ENCODE data around the gene MPP1.

DNA sequence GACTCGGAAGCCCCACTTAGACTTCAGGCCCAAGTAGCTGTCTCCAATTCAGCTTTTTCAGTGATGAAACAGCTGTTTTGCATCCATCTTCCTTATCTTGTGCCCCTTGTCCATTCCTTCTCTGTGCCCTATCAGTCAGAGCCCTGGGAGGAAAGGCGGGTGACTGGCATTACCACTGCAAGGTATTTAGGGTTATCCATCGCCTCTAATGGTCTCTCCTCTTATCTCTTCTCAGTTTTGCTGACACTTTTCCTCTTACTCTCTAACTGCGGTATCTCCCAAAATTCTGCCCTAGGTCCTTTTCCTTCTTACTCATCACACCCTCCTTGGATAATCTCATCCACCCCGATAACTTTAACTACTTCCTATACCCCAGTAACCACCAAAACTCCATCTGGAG, 68.1 kb downstream of the MPP1 start:
- TF ChIP-seq, protein P1, sequence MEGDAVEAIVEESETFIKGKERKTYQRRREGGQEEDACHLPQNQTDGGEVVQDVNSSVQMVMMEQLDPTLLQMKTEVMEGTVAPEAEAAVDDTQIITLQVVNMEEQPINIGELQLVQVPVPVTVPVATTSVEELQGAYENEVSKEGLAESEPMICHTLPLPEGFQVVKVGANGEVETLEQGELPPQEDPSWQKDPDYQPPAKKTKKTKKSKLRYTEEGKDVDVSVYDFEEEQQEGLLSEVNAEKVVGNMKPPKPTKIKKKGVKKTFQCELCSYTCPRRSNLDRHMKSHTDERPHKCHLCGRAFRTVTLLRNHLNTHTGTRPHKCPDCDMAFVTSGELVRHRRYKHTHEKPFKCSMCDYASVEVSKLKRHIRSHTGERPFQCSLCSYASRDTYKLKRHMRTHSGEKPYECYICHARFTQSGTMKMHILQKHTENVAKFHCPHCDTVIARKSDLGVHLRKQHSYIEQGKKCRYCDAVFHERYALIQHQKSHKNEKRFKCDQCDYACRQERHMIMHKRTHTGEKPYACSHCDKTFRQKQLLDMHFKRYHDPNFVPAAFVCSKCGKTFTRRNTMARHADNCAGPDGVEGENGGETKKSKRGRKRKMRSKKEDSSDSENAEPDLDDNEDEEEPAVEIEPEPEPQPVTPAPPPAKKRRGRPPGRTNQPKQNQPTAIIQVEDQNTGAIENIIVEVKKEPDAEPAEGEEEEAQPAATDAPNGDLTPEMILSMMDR (IDR thresholded peaks at IDR 0.05): no peak
- no peak for TF ChIP-seq POLR2A (IDR thresholded peaks at IDR 0.05)

Data from esophagus squamous epithelium (tissue), 4 donors.